WTC11 (cell line): ENCODE data around the gene TUBA1B. TPM values are rescaled to one million over a fixed set of nuclear protein-coding genes. Genes with fewer than 3 reads are reported as not detected.

Experiments used
- ATAC-seq: fragments of 200-7000 bp; cut with Tn5 transposase; 2 replicates; pipeline ENCODE4 v1.10.0; 2021; ENCODE audit warnings: mild to moderate bottlenecking, moderate library complexity
- CTCF ChIA-PET: fragments of 300-600 bp; sonication (Branson Sonifier 250); formaldehyde crosslinking; loops from one replicate; lab custom pipeline; 2021; ENCODE audit warnings: antibody characterized with exemption; lab: Charles Lee
- POLR2A ChIA-PET: fragments of 350-600 bp; sonication (Branson Sonifier 250); formaldehyde crosslinking; loops from one replicate; lab custom pipeline; 2021; ENCODE audit warnings: antibody characterized with exemption; lab: Charles Lee
- DNase-seq: peaks from one replicate; pipeline ENCODE4 v3.0.0; 2021; ENCODE audit warnings: low spot score
- H3K27ac Mint-ChIP-seq: 2 replicates; pipeline ENCODE4 v1.8.0; 2021; ENCODE audit warnings: mixed read lengths
- H3K27me3 Mint-ChIP-seq: 2 replicates; pipeline ENCODE4 v1.8.0; 2021; ENCODE audit warnings: low read depth, mild to moderate bottlenecking, moderate library complexity, mixed read lengths
- H3K36me3 Mint-ChIP-seq: 2 replicates; pipeline ENCODE4 v1.8.0; 2021; ENCODE audit warnings: mixed read lengths
- H3K4me1 Mint-ChIP-seq: 2 replicates; pipeline ENCODE4 v1.8.0; 2022; ENCODE audit warnings: mixed read lengths
- H3K4me3 Mint-ChIP-seq: 2 replicates; pipeline ENCODE4 v1.8.0; 2021; ENCODE audit warnings: mild to moderate bottlenecking, moderate library complexity, mixed read lengths
- H3K9me3 Mint-ChIP-seq: 2 replicates; pipeline ENCODE4 v1.8.0; 2021; ENCODE audit warnings: mixed read lengths
- CREB1 ChIP-seq: sonication (generic); formaldehyde crosslinking; IDR thresholded peaks from 2 replicates; pipeline ENCODE4 v1.8.0; 2023; ENCODE audit warnings: mild to moderate bottlenecking, missing genetic modification reagents
- E2F4 ChIP-seq: sonication (generic); formaldehyde crosslinking; IDR thresholded peaks from 2 replicates; pipeline ENCODE4 v1.8.1; 2022; ENCODE audit warnings: low read depth, mild to moderate bottlenecking, moderate library complexity, missing genetic modification reagents, borderline replicate concordance
- ESRRA ChIP-seq: sonication (generic); formaldehyde crosslinking; IDR thresholded peaks from 2 replicates; pipeline ENCODE4 v1.8.1; 2022; ENCODE audit warnings: mild to moderate bottlenecking, missing genetic modification reagents, borderline replicate concordance
- ETV6 ChIP-seq: sonication (generic); formaldehyde crosslinking; IDR thresholded peaks from 2 replicates; pipeline ENCODE4 v1.8.1; 2022; ENCODE audit warnings: mild to moderate bottlenecking, missing genetic modification reagents
- FOXP1 ChIP-seq: sonication (generic); formaldehyde crosslinking; IDR thresholded peaks from 2 replicates; pipeline ENCODE4 v1.8.0; 2022; ENCODE audit warnings: missing genetic modification reagents, mild to moderate bottlenecking, moderate library complexity, borderline replicate concordance
- MLX ChIP-seq: sonication (generic); formaldehyde crosslinking; IDR thresholded peaks from 2 replicates; pipeline ENCODE4 v1.8.1; 2023; ENCODE audit warnings: mild to moderate bottlenecking, missing genetic modification reagents, moderate library complexity
- MYBL2 ChIP-seq: sonication (generic); formaldehyde crosslinking; IDR thresholded peaks from 2 replicates; pipeline ENCODE4 v1.8.1; 2023; ENCODE audit warnings: mild to moderate bottlenecking, moderate library complexity, missing genetic modification reagents
- NFE2L1 ChIP-seq: sonication (generic); formaldehyde crosslinking; IDR thresholded peaks from 2 replicates; pipeline ENCODE4 v1.8.1; 2023; ENCODE audit warnings: missing genetic modification reagents
- NR3C1 ChIP-seq: sonication (generic); formaldehyde crosslinking; conservative IDR thresholded peaks from 2 replicates; pipeline ENCODE4 v1.8.1; 2023; ENCODE audit warnings: low read depth, mild to moderate bottlenecking, missing genetic modification reagents
- PRRX2 ChIP-seq: fragments of 250-450 bp; sonication (Bioruptor Pico); IDR thresholded peaks from 2 replicates; pipeline ENCODE4 v1.8.0; 2021; ENCODE audit warnings: mild to moderate bottlenecking
- RELA ChIP-seq: sonication (generic); formaldehyde crosslinking; IDR thresholded peaks from 2 replicates; pipeline ENCODE4 v1.8.1; 2022; ENCODE audit warnings: missing genetic modification reagents, mild to moderate bottlenecking, borderline replicate concordance
- ZNF423 ChIP-seq: fragments of 250-450 bp; sonication (Bioruptor Pico); IDR thresholded peaks from 2 replicates; pipeline ENCODE4 v2.1.2; 2022; ENCODE audit warnings: mild to moderate bottlenecking, moderate library complexity
- ZNF425 ChIP-seq: fragments of 250-450 bp; sonication (Bioruptor Pico); conservative IDR thresholded peaks from 2 replicates; pipeline ENCODE4 v1.9.0; 2021; ENCODE audit warnings: mild to moderate bottlenecking
- total RNA-seq: library from RNA; stranded (reverse); gene quantifications from 3 replicates; pipeline ENCODE4 v1.2.3, GENCODE V29; 2021
- TF ChIP-seq, protein P1 (sequence below): sonication (generic); formaldehyde crosslinking; IDR thresholded peaks from 2 replicates; pipeline ENCODE4 v1.8.1; 2022; ENCODE audit warnings: mild to moderate bottlenecking, missing genetic modification reagents, moderate library complexity, borderline replicate concordance
- TF ChIP-seq, protein P2 (sequence below): sonication (generic); formaldehyde crosslinking; IDR thresholded peaks from 2 replicates; pipeline ENCODE4 v1.8.1; 2023; ENCODE audit warnings: mild to moderate bottlenecking, moderate library complexity, missing genetic modification reagents

TUBA1B gene
- total RNA-seq, 1 experiment from 2014 or later, result 1,806 TPM

- no peak for TF ChIP-seq ZNF425
- TF ChIP-seq, protein P1, sequence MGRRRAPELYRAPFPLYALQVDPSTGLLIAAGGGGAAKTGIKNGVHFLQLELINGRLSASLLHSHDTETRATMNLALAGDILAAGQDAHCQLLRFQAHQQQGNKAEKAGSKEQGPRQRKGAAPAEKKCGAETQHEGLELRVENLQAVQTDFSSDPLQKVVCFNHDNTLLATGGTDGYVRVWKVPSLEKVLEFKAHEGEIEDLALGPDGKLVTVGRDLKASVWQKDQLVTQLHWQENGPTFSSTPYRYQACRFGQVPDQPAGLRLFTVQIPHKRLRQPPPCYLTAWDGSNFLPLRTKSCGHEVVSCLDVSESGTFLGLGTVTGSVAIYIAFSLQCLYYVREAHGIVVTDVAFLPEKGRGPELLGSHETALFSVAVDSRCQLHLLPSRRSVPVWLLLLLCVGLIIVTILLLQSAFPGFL (CRISPR knock-in tag), result no peak
- no peak for TF ChIP-seq NR3C1 (CRISPR knock-in tag)
- no peak for TF ChIP-seq E2F4 (CRISPR knock-in tag)
Observed at GRCh38 chr12:49091056-49091835, 39.9 kb downstream of the TUBA1B start (continued).

GRCh38 chr12:49089821-49090773, 41.1 kb downstream of the TUBA1B start:
- no peak overlapping the region for H3K27ac Mint-ChIP-seq
- TF ChIP-seq ETV6, result peak; percentile 62; the same call in 1 of the 2 replicates
- no peak for TF ChIP-seq MLX (CRISPR knock-in tag)
- TF ChIP-seq, all 79 proteins: peak for 1
- POLR2A ChIA-PET, result no interaction called here
- ATAC-seq (peak; percentile 5; the same call in 1 of the 2 replicates), DNase-seq (peak; percentile 53)
- Mint-ChIP-seq H3K27me3 (peaks cover 100% of the 10 kb centered on the region), H3K9me3 (no peaks in the 10 kb centered on the region), H3K36me3 (no peaks in the 10 kb centered on the region), H3K4me1 (peaks cover 50% of the 10 kb centered on the region), H3K4me3 (peak overlapping the region; percentile 61)
- CTCF ChIA-PET, result interaction anchor here (0.5 to 6.5 kb wide), 18 partner anchors 14 to 237 kb away, joined by 3 to 216 read pairs (median 19); partner anchors contain the start of genes DDN, KMT2D, LMBR1L and PRPH

DNA sequence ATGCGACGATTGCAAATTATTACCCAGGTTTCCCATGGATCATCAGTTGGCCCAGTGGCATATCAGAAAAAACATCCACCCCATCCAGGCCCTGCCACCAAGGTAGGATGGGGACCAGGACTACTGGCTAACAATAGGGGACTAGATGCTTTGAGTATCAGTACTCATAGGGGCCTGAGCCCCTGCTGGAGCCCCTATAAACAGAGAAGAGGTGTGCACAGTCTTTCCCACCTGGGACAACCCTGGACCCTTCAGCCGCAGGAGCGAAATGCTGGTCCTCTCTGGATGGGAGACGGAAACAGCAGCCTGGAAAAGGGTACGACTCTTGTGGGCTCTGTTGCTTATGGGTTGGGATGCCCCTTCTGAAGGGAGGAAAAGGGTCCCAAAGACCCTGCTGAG, 42.3 kb downstream of the TUBA1B start:
- no peak for TF ChIP-seq NFE2L1 (CRISPR knock-in tag)
- CTCF ChIA-PET, result interaction anchor here (0.6 to 6.5 kb wide), 58 partner anchors 10 to 465 kb away, joined by 3 to 216 read pairs (median 6); partner anchors contain the start of genes DDN, KMT2D, LMBR1L and PRKAG1
- ATAC-seq (no peak), DNase-seq (no peak)
- peaks cover 97% of the 10 kb centered on the region for H3K27me3 Mint-ChIP-seq
- no peak overlapping the region for H3K27ac Mint-ChIP-seq
- no peaks in the 10 kb centered on the region for H3K36me3 Mint-ChIP-seq
- 0 out of 2 replicates have a peak, but pooled peaks cover 4% of the 10 kb centered on the region for H3K9me3 Mint-ChIP-seq
- POLR2A ChIA-PET, result interaction anchor here (1.1 kb wide), 1 partner anchor 42 kb away, joined by 4 read pairs; the partner anchor contains the start of gene TUBA1B
- H3K4me3 Mint-ChIP-seq, result peak overlapping the region; percentile 50
- peaks cover 46% of the 10 kb centered on the region for H3K4me1 Mint-ChIP-seq

- ChIA-PET CTCF (interaction anchor here (0.6 to 6.5 kb wide), 58 partner anchors 10 to 465 kb away, joined by 3 to 216 read pairs (median 6); partner anchors contain the start of genes DDN, KMT2D, LMBR1L and PRKAG1), POLR2A (interaction anchor here (1.1 kb wide), 1 partner anchor 42 kb away, joined by 4 read pairs; the partner anchor contains the start of gene TUBA1B)
- peak overlapping the region; percentile 50 for H3K4me3 Mint-ChIP-seq
- peaks cover 40% of the 10 kb centered on the region for H3K4me1 Mint-ChIP-seq
- ATAC-seq (peak; percentile 78), DNase-seq (peak; percentile 75)
- no peaks in the 10 kb centered on the region for H3K36me3 Mint-ChIP-seq
- no peak overlapping the region for H3K27ac Mint-ChIP-seq
- 0 out of 2 replicates have a peak, but pooled peaks cover 4% of the 10 kb centered on the region for H3K9me3 Mint-ChIP-seq
- H3K27me3 Mint-ChIP-seq, result peaks cover 92% of the 10 kb centered on the region
- TF ChIP-seq, protein P2, sequence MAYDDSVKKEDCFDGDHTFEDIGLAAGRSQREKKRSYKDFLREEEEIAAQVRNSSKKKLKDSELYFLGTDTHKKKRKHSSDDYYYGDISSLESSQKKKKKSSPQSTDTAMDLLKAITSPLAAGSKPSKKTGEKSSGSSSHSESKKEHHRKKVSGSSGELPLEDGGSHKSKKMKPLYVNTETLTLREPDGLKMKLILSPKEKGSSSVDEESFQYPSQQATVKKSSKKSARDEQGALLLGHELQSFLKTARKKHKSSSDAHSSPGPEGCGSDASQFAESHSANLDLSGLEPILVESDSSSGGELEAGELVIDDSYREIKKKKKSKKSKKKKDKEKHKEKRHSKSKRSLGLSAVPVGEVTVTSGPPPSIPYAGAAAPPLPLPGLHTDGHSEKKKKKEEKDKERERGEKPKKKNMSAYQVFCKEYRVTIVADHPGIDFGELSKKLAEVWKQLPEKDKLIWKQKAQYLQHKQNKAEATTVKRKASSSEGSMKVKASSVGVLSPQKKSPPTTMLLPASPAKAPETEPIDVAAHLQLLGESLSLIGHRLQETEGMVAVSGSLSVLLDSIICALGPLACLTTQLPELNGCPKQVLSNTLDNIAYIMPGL, result 0 out of 2 replicates have a peak, but pooled peaks have one; percentile 42
- TF ChIP-seq MYBL2 (CRISPR knock-in tag), result no peak
- TF ChIP-seq ESRRA (CRISPR knock-in tag), result no peak
- TF ChIP-seq PRRX2 (CRISPR knock-in tag), result no peak
- no peak for TF ChIP-seq MLX (CRISPR knock-in tag)
- no peak for TF ChIP-seq RELA
- peak; percentile 80 for TF ChIP-seq ZNF423 (CRISPR knock-in tag)
- 0 out of 2 replicates have a peak, but pooled peaks have one; percentile 25 for TF ChIP-seq ETV6
- TF ChIP-seq FOXP1 (CRISPR knock-in tag), result no peak
- no peak for TF ChIP-seq CREB1 (CRISPR knock-in tag)
Observed at GRCh38 chr12:49088150-49088931, 42.9 kb downstream of the TUBA1B start.
